ENCODE data around the gene RERE. TPM values are rescaled to one million over a fixed set of nuclear protein-coding genes. Genes with fewer than 3 reads are reported as not detected.

RERE gene
- total and polyA plus RNA-seq, 11 donors, result 53.5 to 236 (median 121) TPM

GRCh38 chr1:8527941-8528340, 289.5 kb downstream of the RERE start:
- H3K27ac ChIP-seq, result peak overlapping the region in 3 of 12 donors; percentile 76 to 90 (median 78)
- no peak overlapping the region for H3K4me3 ChIP-seq
- TF ChIP-seq CTCF (IDR thresholded peaks at IDR 0.05) (no peak), POLR2A (IDR thresholded peaks at IDR 0.05) (no peak)
- H3K9me3 ChIP-seq, result no peaks in the 10 kb centered on the region
- H3K4me1 ChIP-seq, result peaks cover 11 to 48% (median 37%) of the 10 kb centered on the region in 12 donors
- no peaks in the 10 kb centered on the region for H3K27me3 ChIP-seq
- ATAC-seq (no peak), DNase-seq (no peak)
- peaks cover 0 to 1% (median 0%) of the 10 kb centered on the region in 9 donors for H3K36me3 ChIP-seq
- intact Hi-C loops (cut with DNase I), result loop anchor here in 6 of 10 donors (5.0 to 10.0 kb wide), 6 partner anchors 63 to 156 kb away; no protein-coding TSS in a partner anchor
- WGBS, 4 donors, result 36 to 40% (median 38%) methylated on average over 4 of the region's 4 CpGs

- H3K36me3 ChIP-seq, result peaks cover 0 to 12% (median 0%) of the 10 kb centered on the region in 9 donors
- ATAC-seq (peak; percentile 95 to 100 (median 99)), DNase-seq (peak; percentile 75 to 90 (median 89))
- H3K9me3 ChIP-seq, result no peaks in the 10 kb centered on the region
- WGBS, 4 donors, result 2 to 5% (median 2%) methylated on average over 11 of the region's 11 CpGs
- H3K27ac ChIP-seq, result peak overlapping the region; percentile 76 to 92 (median 86)
- peak overlapping the region; percentile 8 to 73 (median 58) for H3K4me3 ChIP-seq
- intact Hi-C loops (cut with DNase I), result loop anchor here in 6 of 10 donors (5.0 to 10.0 kb wide), 6 partner anchors 61 to 153 kb away; no protein-coding TSS in a partner anchor
- H3K4me1 ChIP-seq, result peaks cover 11 to 55% (median 39%) of the 10 kb centered on the region in 12 donors
- TF ChIP-seq POLR2A (IDR thresholded peaks at IDR 0.05), result peak in 1 of 2 donors; percentile 70
- no peak for TF ChIP-seq CTCF (IDR thresholded peaks at IDR 0.05)
- no peaks in the 10 kb centered on the region for H3K27me3 ChIP-seq
Observed at GRCh38 chr1:8525558-8526275, 291.7 kb downstream of the RERE start.

- Histone ChIP-seq H3K27me3 (no peaks in the 10 kb centered on the region), H3K4me1 (peaks cover 11 to 60% (median 40%) of the 10 kb centered on the region in 12 donors), H3K36me3 (peaks cover 0 to 12% (median 0%) of the 10 kb centered on the region in 9 donors), H3K27ac (peak overlapping the region; percentile 76 to 92 (median 86)), H3K4me3 (peak overlapping the region; percentile 8 to 73 (median 58)), H3K9me3 (no peaks in the 10 kb centered on the region)
- ATAC-seq (peak in 3 of 4 donors; percentile 10 to 33 (median 29)), DNase-seq (peak in 2 of 5 donors; percentile 29 to 35)
- TF ChIP-seq CTCF (IDR thresholded peaks at IDR 0.05) (no peak), POLR2A (IDR thresholded peaks at IDR 0.05) (no peak)
- intact Hi-C loops (cut with DNase I), result loop anchor here in 6 of 10 donors (5.0 to 10.0 kb wide), 6 partner anchors 60 to 153 kb away; no protein-coding TSS in a partner anchor
- 5 to 10% (median 8%) methylated on average over 6 of the region's 6 CpGs for WGBS, 4 donors
Observed at GRCh38 chr1:8525216-8525557, 292.3 kb downstream of the RERE start.

GRCh38 chr1:8524627-8525157, 292.7 kb downstream of the RERE start:
- Histone ChIP-seq H3K27ac (peak overlapping the region; percentile 76 to 92 (median 86)), H3K36me3 (peaks cover 0 to 12% (median 0%) of the 10 kb centered on the region in 9 donors), H3K9me3 (no peaks in the 10 kb centered on the region), H3K27me3 (no peaks in the 10 kb centered on the region), H3K4me1 (peaks cover 11 to 62% (median 42%) of the 10 kb centered on the region in 12 donors), H3K4me3 (peak overlapping the region in 11 of 12 donors; percentile 31 to 73 (median 59))
- intact Hi-C loops (cut with DNase I), result loop anchor here in 7 of 10 donors (5.0 to 10.0 kb wide), 7 partner anchors 60 to 152 kb away; no protein-coding TSS in a partner anchor
- ATAC-seq (no peak), DNase-seq (no peak)
- WGBS, 4 donors, result 36 to 59% (median 40%) methylated on average over 2 of the region's 2 CpGs
- no peak for TF ChIP-seq POLR2A (IDR thresholded peaks at IDR 0.05)

Measured in heart left ventricle (tissue), 16 donors.